HepG2 (cell line): Measurements from ENCODE around the gene CRYZL1. TPM values are rescaled to one million over a fixed set of nuclear protein-coding genes. Genes with fewer than 3 reads are reported as not detected.

Source experiments
- AGO2 ChIP-seq: fragments of 200-400 bp; formaldehyde crosslinking; optimal IDR thresholded peaks from 2 replicates; pipeline ENCODE3; 2017; ENCODE audit warnings: mild to moderate bottlenecking, low read depth, low read length, moderate library complexity
- CENPT ChIP-seq: sonication (generic); formaldehyde crosslinking; IDR thresholded peaks from 2 replicates; pipeline ENCODE4 v1.8.0; 2022; ENCODE audit warnings: low read depth, mild to moderate bottlenecking, moderate library complexity, missing genetic modification reagents
- ETV6 ChIP-seq: sonication (generic); formaldehyde crosslinking; conservative IDR thresholded peaks from 2 replicates; pipeline ENCODE4 v1.4.0; 2020; ENCODE audit warnings: missing genetic modification reagents
- HCFC1 ChIP-seq: fragments of 150-350 bp; IDR thresholded peaks from 2 replicates; pipeline ENCODE4 v1.6.1; 2014; ENCODE audit warnings: low read depth, low read length
- MIER3 ChIP-seq: IDR thresholded peaks from 2 replicates; pipeline ENCODE4 v1.6.1; 2016; ENCODE audit warnings: missing compliant biosample characterization, borderline replicate concordance
- PHF21A ChIP-seq: sonication (generic); formaldehyde crosslinking; IDR thresholded peaks from 2 replicates; pipeline ENCODE4 v1.5.0; 2020; ENCODE audit warnings: mild to moderate bottlenecking, missing genetic modification reagents
- RBM22 ChIP-seq: fragments of 200-400 bp; formaldehyde crosslinking; optimal IDR thresholded peaks from 2 replicates; pipeline ENCODE3; 2017; ENCODE audit warnings: mild to moderate bottlenecking, low read length, moderate library complexity
- REPIN1 ChIP-seq: sonication (generic); formaldehyde crosslinking; IDR thresholded peaks from 2 replicates; pipeline ENCODE4 v1.8.0; 2022; ENCODE audit warnings: missing genetic modification reagents, low read depth, mild to moderate bottlenecking, borderline replicate concordance
- SRF ChIP-seq: IDR thresholded peaks from 2 replicates; pipeline ENCODE4 v1.6.1; 2011; ENCODE audit warnings: mild to moderate bottlenecking, low read depth, low read length, moderate library complexity
- SYNCRIP ChIP-seq: fragments of 200-400 bp; formaldehyde crosslinking; IDR thresholded peaks from 2 replicates; pipeline ENCODE4 v1.6.1; 2018; ENCODE audit warnings: mild to moderate bottlenecking, low read depth, low read length; ENCODE audit not compliant: insufficient read depth
- TCF12 ChIP-seq, 2 experiments: fragments of 450-650 bp in 1 of 2; sonication (generic) in 1 of 2; formaldehyde crosslinking in 1 of 2; IDR thresholded peaks; 2 replicates each; pipeline versions ENCODE4 v1.6.1 to v1.8.0; 2017 to 2022; ENCODE audit warnings: antibody characterized with exemption in 1 of 2, mild to moderate bottlenecking in 1 of 2, missing genetic modification reagents in 1 of 2, moderate library complexity in 1 of 2
- TMF1 ChIP-seq: sonication (generic); formaldehyde crosslinking; IDR thresholded peaks from 2 replicates; pipeline ENCODE4 v1.8.1; 2022; ENCODE audit warnings: low read depth, missing genetic modification reagents
- ZNF441 ChIP-seq: sonication (generic); formaldehyde crosslinking; IDR thresholded peaks from 2 replicates; pipeline ENCODE4 v1.7.0; 2021; ENCODE audit warnings: missing genetic modification reagents, borderline replicate concordance
- ZNF569 ChIP-seq: sonication (generic); formaldehyde crosslinking; IDR thresholded peaks from 2 replicates; pipeline ENCODE4 v1.5.0; 2020; ENCODE audit warnings: mild to moderate bottlenecking, missing genetic modification reagents, moderate library complexity, borderline replicate concordance
- polyA plus RNA-seq, 8 experiments: library from polyadenylated mRNA; depleted of rRNA in 3 of 8; stranded (reverse) in 7 of 8; unstranded in 1 of 8; fragments of >200 nt; fragmentation: Illumina TruSeq in 4 of 8; extraction: Trizol in 4 of 8; gene quantifications; 2 replicates each; pipeline versions ENCODE4 v1.2.1 to v1.2.3, GENCODE V29; 2011 to 2016; ENCODE audit warnings: low read depth in 4 of 8, missing spikeins in 1 of 8, mixed read lengths in 1 of 8; ENCODE audit not compliant: insufficient read depth in 1 of 8
- total RNA-seq, 5 experiments: library from RNA; depleted of rRNA; stranded (reverse); fragments of >200 nt; fragmentation: Illumina TruSeq; extraction: Trizol; gene quantifications; 2 replicates each; pipeline ENCODE4 v1.2.3, GENCODE V29; 2016; ENCODE audit warnings: low read depth in 1 of 5
- TF ChIP-seq, protein P1 (sequence below): sonication (generic); formaldehyde crosslinking; IDR thresholded peaks from 2 replicates; pipeline ENCODE4 v1.4.0; 2020; ENCODE audit warnings: mild to moderate bottlenecking, missing genetic modification reagents
- TF ChIP-seq, protein P2 (sequence below), 2 experiments: fragments of 450-650 bp in 1 of 2; sonication (generic) in 1 of 2; formaldehyde crosslinking in 1 of 2; IDR thresholded peaks; 2 replicates each; pipeline versions ENCODE4 v1.6.1 to v1.8.0; 2016 to 2022; ENCODE audit warnings: antibody characterized with exemption in 1 of 2, mild to moderate bottlenecking in 1 of 2, missing genetic modification reagents in 1 of 2

CRYZL1 gene
- total and polyA plus RNA-seq, 2 of the 13 experiments (the other 11 are each of a cell fraction or from before 2014, with no cell fraction given), result 20.3 to 27.7 TPM

- TF ChIP-seq AGO2 (peak; percentile 80), ZNF441 (CRISPR knock-in tag) (no peak; the same call in 1 of the 2 replicates), SRF (no peak), PHF21A (0 out of 2 replicates have a peak, but pooled peaks have one; percentile 3), ETV6 (CRISPR knock-in tag) (no peak), RBM22 (no peak), SYNCRIP (no peak), CENPT (CRISPR knock-in tag) (no peak), REPIN1 (peak; percentile 62; the same call in 1 of the 2 replicates), TMF1 (CRISPR knock-in tag) (0 out of 2 replicates have a peak, but pooled peaks have one; percentile 11), HCFC1 (no peak), ZNF569 (no peak), TCF12 (IDR thresholded peaks at IDR 0.05) (no peak), TCF12 (CRISPR knock-in tag; IDR thresholded peaks at IDR 0.05) (0 out of 2 replicates have a peak, but pooled peaks have one; percentile 43), MIER3 (CRISPR knock-in tag) (no peak)
- TF ChIP-seq, protein P1, sequence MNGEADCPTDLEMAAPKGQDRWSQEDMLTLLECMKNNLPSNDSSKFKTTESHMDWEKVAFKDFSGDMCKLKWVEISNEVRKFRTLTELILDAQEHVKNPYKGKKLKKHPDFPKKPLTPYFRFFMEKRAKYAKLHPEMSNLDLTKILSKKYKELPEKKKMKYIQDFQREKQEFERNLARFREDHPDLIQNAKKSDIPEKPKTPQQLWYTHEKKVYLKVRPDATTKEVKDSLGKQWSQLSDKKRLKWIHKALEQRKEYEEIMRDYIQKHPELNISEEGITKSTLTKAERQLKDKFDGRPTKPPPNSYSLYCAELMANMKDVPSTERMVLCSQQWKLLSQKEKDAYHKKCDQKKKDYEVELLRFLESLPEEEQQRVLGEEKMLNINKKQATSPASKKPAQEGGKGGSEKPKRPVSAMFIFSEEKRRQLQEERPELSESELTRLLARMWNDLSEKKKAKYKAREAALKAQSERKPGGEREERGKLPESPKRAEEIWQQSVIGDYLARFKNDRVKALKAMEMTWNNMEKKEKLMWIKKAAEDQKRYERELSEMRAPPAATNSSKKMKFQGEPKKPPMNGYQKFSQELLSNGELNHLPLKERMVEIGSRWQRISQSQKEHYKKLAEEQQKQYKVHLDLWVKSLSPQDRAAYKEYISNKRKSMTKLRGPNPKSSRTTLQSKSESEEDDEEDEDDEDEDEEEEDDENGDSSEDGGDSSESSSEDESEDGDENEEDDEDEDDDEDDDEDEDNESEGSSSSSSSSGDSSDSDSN (CRISPR knock-in tag), result no peak; the same call in 1 of the 2 replicates
- TF ChIP-seq, protein P2, sequence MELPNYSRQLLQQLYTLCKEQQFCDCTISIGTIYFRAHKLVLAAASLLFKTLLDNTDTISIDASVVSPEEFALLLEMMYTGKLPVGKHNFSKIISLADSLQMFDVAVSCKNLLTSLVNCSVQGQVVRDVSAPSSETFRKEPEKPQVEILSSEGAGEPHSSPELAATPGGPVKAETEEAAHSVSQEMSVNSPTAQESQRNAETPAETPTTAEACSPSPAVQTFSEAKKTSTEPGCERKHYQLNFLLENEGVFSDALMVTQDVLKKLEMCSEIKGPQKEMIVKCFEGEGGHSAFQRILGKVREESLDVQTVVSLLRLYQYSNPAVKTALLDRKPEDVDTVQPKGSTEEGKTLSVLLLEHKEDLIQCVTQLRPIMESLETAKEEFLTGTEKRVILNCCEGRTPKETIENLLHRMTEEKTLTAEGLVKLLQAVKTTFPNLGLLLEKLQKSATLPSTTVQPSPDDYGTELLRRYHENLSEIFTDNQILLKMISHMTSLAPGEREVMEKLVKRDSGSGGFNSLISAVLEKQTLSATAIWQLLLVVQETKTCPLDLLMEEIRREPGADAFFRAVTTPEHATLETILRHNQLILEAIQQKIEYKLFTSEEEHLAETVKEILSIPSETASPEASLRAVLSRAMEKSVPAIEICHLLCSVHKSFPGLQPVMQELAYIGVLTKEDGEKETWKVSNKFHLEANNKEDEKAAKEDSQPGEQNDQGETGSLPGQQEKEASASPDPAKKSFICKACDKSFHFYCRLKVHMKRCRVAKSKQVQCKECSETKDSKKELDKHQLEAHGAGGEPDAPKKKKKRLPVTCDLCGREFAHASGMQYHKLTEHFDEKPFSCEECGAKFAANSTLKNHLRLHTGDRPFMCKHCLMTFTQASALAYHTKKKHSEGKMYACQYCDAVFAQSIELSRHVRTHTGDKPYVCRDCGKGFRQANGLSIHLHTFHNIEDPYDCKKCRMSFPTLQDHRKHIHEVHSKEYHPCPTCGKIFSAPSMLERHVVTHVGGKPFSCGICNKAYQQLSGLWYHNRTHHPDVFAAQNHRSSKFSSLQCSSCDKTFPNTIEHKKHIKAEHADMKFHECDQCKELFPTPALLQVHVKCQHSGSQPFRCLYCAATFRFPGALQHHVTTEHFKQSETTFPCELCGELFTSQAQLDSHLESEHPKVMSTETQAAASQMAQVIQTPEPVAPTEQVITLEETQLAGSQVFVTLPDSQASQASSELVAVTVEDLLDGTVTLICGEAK (IDR thresholded peaks at IDR 0.05), result no peak
- TF ChIP-seq, protein P2 (CRISPR knock-in tag; IDR thresholded peaks at IDR 0.05), result peak; percentile 45; the same call in 1 of the 2 replicates
Observed at GRCh38 chr21:33541756-33542639, 99.5 kb downstream of the CRYZL1 start, which contains the start of gene GART (continued).
